Left colon (tissue), 2 donors: Measurements from ENCODE around the gene ROR1. TPM values are rescaled to one million over a fixed set of nuclear protein-coding genes. Genes with fewer than 3 reads are reported as not detected.
"Not testable (repeated sequence)": the region's sequence is repeated elsewhere in the genome, so short reads cannot be mapped to it uniquely, and the experiment has no call there.

Source experiments
- ATAC-seq: fragments of 200-7000 bp; cut with Tn5 transposase; one replicate; pipeline ENCODE4 v1.9.1; 2020; ENCODE audit warnings: mild to moderate bottlenecking, moderate library complexity
- DNase-seq, 2 donors: peaks; one replicate each; pipeline ENCODE4 v3.0.0-alpha.2; 2020
- intact Hi-C, 2 donors: fragments of 100-400 bp; cut with DNase I in 1 of 2; cut with micrococcal nuclease in 1 of 2; formaldehyde crosslinking; loops; one replicate each; pipeline versions ENCODE4 v1.11.2 to v1.14.0; 2022; cut with DNase I, micrococcal nuclease
- total RNA-seq, 2 donors: library from RNA; stranded (reverse); fragmentation: NEBNext Ultra II Directional; extraction: Animal tissue kit (Norgen Biotek cat#: 25700); gene quantifications; one replicate each; pipeline ENCODE4 v1.2.1, GENCODE V29; 2021
- donor health status: DM: no; HTN: no; CAD: no.
- donor health status: DM: yes; HTN: yes; CAD: no.

ROR1 gene
- total RNA-seq, 2 donors from 2014 or later, result 5.1 to 7.1 TPM

GRCh38 chr1:64184003-64184440 lies 410.2 kb downstream of the ROR1 start:
- no peak for DNase-seq
- no peak for ATAC-seq
- intact Hi-C loops, result no loop called here

GRCh38 chr1:64186138-64186897 lies 412.5 kb downstream of the ROR1 start:
- DNase-seq, result no peak
- intact Hi-C loops, result no loop called here
- ATAC-seq, result no peak

GRCh38 chr1:64186898-64187280 lies 413.1 kb downstream of the ROR1 start:
- intact Hi-C loops, result no loop called here
- no peak for DNase-seq
- no peak for ATAC-seq

GRCh38 chr1:64187646-64188045 lies 413.8 kb downstream of the ROR1 start:
- ATAC-seq (no peak), DNase-seq (no peak)
- intact Hi-C loops, result no loop called here

- ATAC-seq, result no peak
- no peak for DNase-seq
- intact Hi-C loops, result no loop called here
These were observed 418.5 kb downstream of the ROR1 start for GRCh38 chr1:64192290-64192689.

- intact Hi-C loops, result no loop called here
- DNase-seq, result no peak
- ATAC-seq, result no peak
These were observed 420.6 kb downstream of the ROR1 start for GRCh38 chr1:64194168-64195080.

GRCh38 chr1:64195081-64195395 lies 421.2 kb downstream of the ROR1 start:
- ATAC-seq (no peak), DNase-seq (no peak)
- intact Hi-C loops, result no loop called here

GRCh38 chr1:64196074-64196870 lies 422.5 kb downstream of the ROR1 start:
- intact Hi-C loops, result no loop called here
- DNase-seq, result no peak
- ATAC-seq, result no peak

GRCh38 chr1:64197076-64197475 lies 423.3 kb downstream of the ROR1 start:
- no peak for ATAC-seq
- intact Hi-C loops, result no loop called here
- DNase-seq, result no peak

- intact Hi-C loops, result no loop called here
- ATAC-seq (no peak), DNase-seq (no peak)
These were observed 425.3 kb downstream of the ROR1 start for GRCh38 chr1:64199154-64199553.

- intact Hi-C loops, result no loop called here
- no peak for DNase-seq
- no peak for ATAC-seq
These were observed 426.2 kb downstream of the ROR1 start for GRCh38 chr1:64200064-64200463.

GRCh38 chr1:64203420-64203819 lies 429.6 kb downstream of the ROR1 start, which contains the start of gene UBE2U:
UBE2U (plus strand) TSS chr1:64203623; CDS start chr1:64204051, 428 bp downstream.
- DNase-seq, result no peak
- intact Hi-C loops, result no loop called here
- ATAC-seq, result no peak

GRCh38 chr1:64209221-64209620 lies 435.4 kb downstream of the ROR1 start:
- ATAC-seq (no peak), DNase-seq (no peak)
- intact Hi-C loops, result no loop called here

- ATAC-seq (no peak), DNase-seq (no peak)
- intact Hi-C loops, result no loop called here
These were observed 438.2 kb downstream of the ROR1 start for GRCh38 chr1:64212031-64212430.

- no peak for ATAC-seq
- DNase-seq, result no peak
- intact Hi-C loops, result no loop called here
These were observed 441.8 kb downstream of the ROR1 start for GRCh38 chr1:64215576-64215975.

GRCh38 chr1:64220241-64220640 lies 446.4 kb downstream of the ROR1 start:
- no peak for DNase-seq
- no peak for ATAC-seq
- intact Hi-C loops, result no loop called here

- intact Hi-C loops, result no loop called here
- ATAC-seq (no peak), DNase-seq (no peak)
These were observed 449.7 kb downstream of the ROR1 start for GRCh38 chr1:64223329-64224151.

GRCh38 chr1:64224236-64224635 lies 450.4 kb downstream of the ROR1 start:
- DNase-seq, ATAC-seq, intact Hi-C loops: not testable (repeated sequence)
